Lung microvascular endothelial cell (primary cell): ENCODE measurements around the gene ARHGEF35. TPM values are rescaled to one million over a fixed set of nuclear protein-coding genes. Genes with fewer than 3 reads are reported as not detected.

Experiments
- DNase-seq, 2 donors: peaks; one replicate each; pipeline versions ENCODE4 v3.0.0 to v3.0.0-alpha.2; 2010; ENCODE audit warnings: low read depth in 2 of 2
- total RNA-seq: library from RNA; depleted of rRNA; stranded (reverse); fragments of >200 nt; gene quantifications from 2 replicates; pipeline ENCODE4 v1.2.1, GENCODE V29; 2014

The ARHGEF35 gene
- total RNA-seq, 1 donor from 2014 or later = not detected

DNA sequence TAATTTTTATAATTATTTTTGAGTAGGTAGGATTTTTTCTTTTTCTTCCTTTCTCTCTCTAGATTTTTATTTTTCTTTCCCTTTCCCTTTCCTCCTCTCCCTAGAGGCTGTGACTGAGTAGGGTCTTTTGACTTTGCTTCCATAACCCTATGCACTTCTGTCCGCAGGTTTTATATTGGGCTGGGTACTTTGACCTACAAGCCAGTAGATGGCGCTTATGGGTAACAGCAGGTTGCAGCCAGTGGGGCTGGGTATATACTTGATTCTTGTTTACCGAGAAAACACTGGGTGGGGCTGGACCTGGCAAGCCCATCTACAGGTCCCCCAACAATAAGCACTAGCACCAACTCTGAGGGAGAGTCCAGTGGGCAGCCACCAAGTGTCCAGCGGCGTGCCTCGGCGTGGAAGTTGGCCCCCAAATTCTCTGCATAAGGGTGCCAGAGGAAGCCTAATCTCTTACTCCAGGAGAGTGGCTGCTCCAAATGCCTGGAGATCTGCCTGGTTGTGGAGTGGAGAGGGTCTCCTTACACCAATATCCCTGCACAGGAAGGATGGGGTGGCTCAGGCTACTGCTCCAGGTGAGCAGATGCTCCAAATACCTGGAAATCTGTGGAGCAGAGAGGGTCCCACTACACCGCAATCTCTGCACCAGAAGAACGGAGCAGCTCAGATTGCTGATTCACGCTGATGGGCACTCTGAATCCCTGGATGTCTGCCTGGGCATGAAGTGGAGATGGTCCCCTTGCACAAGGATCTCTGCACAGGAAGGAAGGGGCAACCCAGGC, 17.1 kb downstream of the ARHGEF35 start:
- peak; percentile 26 to 36 for DNase-seq

DNA sequence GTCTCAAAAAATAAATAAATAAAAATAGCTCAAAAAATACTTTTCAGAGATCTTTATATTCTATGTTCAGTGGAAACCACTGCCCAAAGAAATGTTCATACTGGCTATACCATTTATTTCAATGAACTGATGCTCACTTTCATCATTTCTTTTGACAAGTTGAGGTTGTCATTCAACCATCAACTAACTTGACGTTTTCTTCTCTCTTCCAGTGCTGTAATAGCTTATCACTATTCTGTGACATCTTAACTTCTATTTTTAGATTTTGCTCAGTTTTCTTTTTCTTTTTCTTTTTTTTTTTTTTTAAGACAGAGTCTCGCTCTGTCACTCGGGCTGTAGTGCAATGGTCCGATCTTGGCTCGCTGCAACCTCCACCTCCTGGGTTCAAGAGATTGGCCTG, 21.0 kb downstream of the ARHGEF35 start:
- no peak for DNase-seq

DNA sequence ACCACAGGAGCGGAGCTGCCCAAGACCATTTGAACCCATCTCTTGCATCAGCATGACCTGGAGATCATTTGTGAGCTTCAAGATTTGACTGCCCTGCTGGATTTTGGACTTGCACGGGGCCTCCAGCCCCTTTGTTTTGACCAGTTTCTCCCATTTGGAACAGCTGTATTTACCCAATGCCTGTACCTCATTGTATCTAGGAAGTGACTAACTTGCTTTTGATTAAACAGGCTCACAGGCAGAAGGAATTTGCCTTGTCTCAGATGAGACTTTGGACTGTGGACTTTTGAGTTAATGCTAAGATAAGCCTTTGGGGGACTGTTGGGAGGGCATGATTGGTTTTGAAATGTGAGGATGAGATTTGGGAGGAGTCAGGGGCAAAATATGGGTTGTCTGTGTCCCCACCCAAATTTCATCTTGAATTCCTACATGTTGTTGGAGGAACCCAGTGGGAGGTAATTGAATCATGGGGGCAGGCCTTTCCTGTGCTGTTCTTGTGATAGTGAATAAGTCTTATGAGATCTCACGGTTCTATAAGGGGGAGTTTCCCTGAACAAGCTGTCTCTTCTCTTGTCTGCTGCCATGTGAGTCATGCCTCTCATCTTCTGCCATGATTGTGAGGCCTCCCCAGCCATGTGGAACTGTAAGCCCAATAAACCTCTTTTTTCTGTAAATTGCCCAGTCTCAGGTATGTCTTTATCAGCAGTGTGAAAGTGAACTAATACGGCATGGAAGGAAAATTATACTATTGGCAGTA, 23.9 kb downstream of the ARHGEF35 start:
- peak in 1 of 2 donors; percentile 33 for DNase-seq

DNA sequence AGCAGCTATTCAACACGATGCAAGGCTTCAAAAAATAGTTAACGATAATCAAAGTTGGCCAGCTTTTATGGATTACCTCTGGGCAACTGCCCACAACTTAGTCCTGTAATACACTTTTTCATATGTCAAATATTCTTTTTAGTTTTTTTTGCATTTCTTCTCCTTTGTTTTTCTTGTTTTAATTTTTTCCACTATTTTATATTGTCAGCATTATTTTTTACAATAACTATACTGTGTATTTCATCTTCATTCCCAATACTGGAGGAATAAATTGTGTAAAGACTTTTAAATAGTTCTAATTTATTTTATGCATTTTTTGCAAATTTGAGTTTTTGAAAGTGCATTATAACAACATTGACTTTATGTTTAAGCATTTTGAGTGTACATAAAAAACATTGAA, 30.8 kb downstream of the ARHGEF35 start:
- DNase-seq = no peak

DNA sequence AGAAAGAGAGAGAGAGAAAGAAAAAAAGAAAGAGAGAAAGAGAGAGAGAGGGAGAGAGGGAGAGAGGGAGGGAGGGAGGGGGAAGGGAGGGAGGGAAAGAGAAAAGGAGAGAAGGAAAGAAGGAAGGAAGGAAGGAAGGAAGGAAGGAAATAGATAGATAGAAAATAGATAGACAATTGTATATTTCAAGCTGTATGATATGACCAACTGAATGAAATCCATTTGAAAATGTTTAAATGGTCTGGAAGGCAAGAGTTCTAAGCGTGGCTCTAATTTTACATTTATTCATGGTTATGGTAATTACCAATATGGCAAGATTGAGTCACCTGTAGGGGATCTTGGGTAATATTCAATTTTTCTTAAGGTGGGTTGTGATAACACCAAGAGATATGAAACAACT, 36.8 kb downstream of the ARHGEF35 start:
- DNase-seq = no peak

DNA sequence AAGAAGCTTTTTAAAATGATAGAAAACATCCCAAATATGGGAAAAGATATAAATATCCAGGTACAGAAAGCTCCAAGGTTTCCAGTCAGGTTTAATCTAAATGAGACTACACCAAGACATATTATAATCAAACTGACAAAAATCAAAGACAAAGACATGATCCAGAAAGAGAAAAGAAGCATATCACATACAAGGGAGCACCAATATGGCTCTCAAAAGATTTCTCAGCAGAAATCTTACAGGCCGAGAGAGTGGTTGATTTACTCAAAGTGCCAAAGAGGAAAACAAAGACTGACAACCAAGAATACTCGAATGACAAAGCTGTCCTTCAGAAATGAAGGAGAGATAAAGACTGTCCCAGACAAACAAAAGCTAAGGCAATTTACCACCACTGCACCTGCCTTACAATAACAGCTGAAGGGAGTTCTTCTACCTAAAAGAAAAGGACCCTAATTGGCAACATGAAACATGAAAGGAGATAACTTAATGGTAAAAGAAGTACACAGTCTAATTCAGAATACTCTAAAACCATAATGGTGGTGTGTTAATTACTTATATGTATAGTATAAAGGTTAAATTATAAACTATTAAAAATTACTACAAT, 47.3 kb downstream of the ARHGEF35 start:
- DNase-seq = no peak

DNA sequence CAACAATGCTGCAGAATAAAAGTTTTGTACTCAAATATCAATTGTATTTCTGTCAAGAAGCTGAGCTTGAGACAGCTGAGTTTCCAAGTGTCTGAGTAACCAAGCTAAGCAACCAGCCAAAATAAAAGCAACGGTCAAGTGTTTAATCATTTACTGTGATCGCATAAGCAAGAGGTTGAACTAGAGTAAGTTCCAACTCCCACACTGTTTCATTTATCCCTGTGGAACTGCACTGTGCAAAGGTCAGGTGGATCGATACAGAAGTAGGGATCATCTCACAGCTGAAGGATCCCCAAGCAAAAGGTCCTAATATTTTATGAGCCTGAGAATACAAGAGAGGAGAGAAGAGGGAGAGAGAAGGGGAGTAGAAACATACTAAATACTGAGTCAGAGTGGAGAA, 51.2 kb downstream of the ARHGEF35 start:
- no peak for DNase-seq

DNA sequence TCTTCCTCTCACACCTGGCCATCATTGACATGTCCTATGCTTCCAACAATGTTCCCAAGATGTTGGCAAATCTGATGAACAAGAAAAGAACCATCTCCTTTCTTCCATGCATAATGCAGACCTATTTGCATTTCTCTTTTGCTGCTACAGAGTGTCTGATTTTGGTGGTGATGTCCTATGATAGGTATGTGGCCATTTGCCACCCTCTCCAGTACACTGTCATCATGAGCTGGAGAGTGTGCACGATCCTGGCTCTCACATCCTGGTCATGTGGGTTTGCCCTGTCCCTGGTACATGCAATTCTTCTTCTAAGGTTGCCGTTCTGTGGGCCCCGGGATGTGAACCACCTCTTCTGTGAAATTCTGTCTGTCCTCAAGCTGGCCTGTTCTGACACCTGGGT, 53.4 kb downstream of the ARHGEF35 start:
- DNase-seq = no peak

DNA sequence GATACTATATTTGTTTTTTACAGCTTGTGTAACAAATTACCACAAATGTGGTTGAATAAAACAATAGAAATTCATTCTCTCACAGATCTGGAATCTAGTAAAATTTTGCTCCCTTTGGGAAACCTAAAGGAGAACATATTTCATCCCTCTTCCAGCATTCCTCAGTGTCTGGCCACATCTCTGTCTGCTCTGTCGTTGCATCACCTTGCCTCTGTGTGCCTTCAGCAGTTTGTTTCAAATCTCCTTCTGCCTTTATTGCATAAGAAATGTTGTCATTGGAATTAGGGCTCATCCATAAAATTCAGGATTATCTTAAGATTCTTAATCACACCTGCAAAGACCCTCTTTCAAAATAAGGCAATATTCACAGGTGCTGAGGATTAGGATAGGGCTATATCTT, 58.1 kb downstream of the ARHGEF35 start:
- DNase-seq = no peak

Other genes with a start within 250 kb of the ARHGEF35 start
- not detected in 2 replicates for gene OR2F1, start 241.0 kb downstream of the ARHGEF35 start, total RNA-seq
- gene OR6B1, start 195.5 kb downstream of the ARHGEF35 start, total RNA-seq = not detected in 2 replicates
- gene OR2A5, start 146.9 kb downstream of the ARHGEF35 start, total RNA-seq = not detected in 2 replicates
- gene OR2A25, start 126.0 kb downstream of the ARHGEF35 start, total RNA-seq = not detected in 2 replicates
- gene OR2A12, start 109.6 kb downstream of the ARHGEF35 start, total RNA-seq = not detected in 2 replicates
- gene OR2A2, start 86.2 kb downstream of the ARHGEF35 start, total RNA-seq = not detected in 2 replicates
- gene OR2A14, start 72.7 kb downstream of the ARHGEF35 start, total RNA-seq = not detected in 2 replicates
- not detected in 2 replicates for gene CTAGE4, start 12.4 kb downstream of the ARHGEF35 start, total RNA-seq
- not detected in 2 replicates for gene OR2A42, start 43.8 kb upstream of the ARHGEF35 start, total RNA-seq
- gene OR2A7, start 69.0 kb upstream of the ARHGEF35 start, total RNA-seq = not detected in 2 replicates
- not detected in 2 replicates for gene CTAGE8, start 73.5 kb upstream of the ARHGEF35 start, total RNA-seq
- not detected in 2 replicates for gene OR2A1, start 116.6 kb upstream of the ARHGEF35 start, total RNA-seq
- 0.20 and 0.22 TPM in 2 replicates for gene ARHGEF5, start 159.6 kb upstream of the ARHGEF35 start, total RNA-seq
- gene NOBOX, start 207.9 kb upstream of the ARHGEF35 start, total RNA-seq = not detected in 2 replicates